Measurements from ENCODE around the gene HPCAL1. TPM values are rescaled to one million over a fixed set of nuclear protein-coding genes. Genes with fewer than 3 reads are reported as not detected.

HPCAL1 gene
- total RNA-seq, 1 experiment from 2014 or later, result 35.1 TPM

GRCh38 chr2:10407841-10408648 lies 105.3 kb downstream of the HPCAL1 start:
- peak; percentile 77 for DNase-seq
- intact Hi-C loops (cut with micrococcal nuclease; ENCODE audit: unreplicated experiment), result loop anchor here (5.0 kb wide), 2 partner anchors 106 to 281 kb away; partner anchors contain the start of gene HPCAL1
- H3K27me3 Mint-ChIP-seq (ENCODE audit: unreplicated experiment), result no peaks in the 10 kb centered on the region
- peak overlapping the region; percentile 91 for H3K27ac Mint-ChIP-seq (ENCODE audit: unreplicated experiment)
- peaks cover 36% of the 10 kb centered on the region for H3K36me3 Mint-ChIP-seq (ENCODE audit: insufficient read depth, unreplicated experiment)
- BruUV-seq (replicated peaks), result no TSS peak
- no peaks in the 10 kb centered on the region for H3K9me3 Mint-ChIP-seq (ENCODE audit: low read depth, unreplicated experiment)
- CTCF ChIA-PET, result interaction anchor here (0.6 to 4.0 kb wide), 23 partner anchors 12 to 336 kb away, joined by 3 to 41 read pairs (median 5); partner anchors contain the start of gene HPCAL1
- H3K4me1 Mint-ChIP-seq (ENCODE audit: low read depth, unreplicated experiment), result peaks cover 55% of the 10 kb centered on the region
- no peak for TF ChIP-seq CTCF (IDR thresholded peaks at IDR 0.05; ENCODE audit: unreplicated experiment)
- H3K4me3 Mint-ChIP-seq (ENCODE audit: low read depth, unreplicated experiment), result peak overlapping the region; percentile 61

GRCh38 chr2:10408649-10409579 lies 106.2 kb downstream of the HPCAL1 start:
- Mint-ChIP-seq H3K4me3 (ENCODE audit: low read depth, unreplicated experiment) (peak overlapping the region; percentile 61), H3K4me1 (ENCODE audit: low read depth, unreplicated experiment) (peaks cover 60% of the 10 kb centered on the region), H3K9me3 (ENCODE audit: low read depth, unreplicated experiment) (no peaks in the 10 kb centered on the region), H3K36me3 (ENCODE audit: insufficient read depth, unreplicated experiment) (peaks cover 36% of the 10 kb centered on the region), H3K27me3 (ENCODE audit: unreplicated experiment) (no peaks in the 10 kb centered on the region), H3K27ac (ENCODE audit: unreplicated experiment) (peak overlapping the region; percentile 91)
- BruUV-seq (replicated peaks), result TSS peak; percentile 88
- DNase-seq, result peak; percentile 91
- TF ChIP-seq CTCF (IDR thresholded peaks at IDR 0.05; ENCODE audit: unreplicated experiment), result peak; percentile 93
- intact Hi-C loops (cut with micrococcal nuclease; ENCODE audit: unreplicated experiment), result loop anchor here (1.0 to 5.0 kb wide), 4 partner anchors 53 to 282 kb away; partner anchors contain the start of gene HPCAL1
- CTCF ChIA-PET, result interaction anchor here (0.6 to 4.0 kb wide), 31 partner anchors 11 to 336 kb away, joined by 3 to 41 read pairs (median 5); partner anchors contain the start of gene HPCAL1

GRCh38 chr2:10410001-10410822 lies 107.5 kb downstream of the HPCAL1 start:
- no peak for TF ChIP-seq CTCF (IDR thresholded peaks at IDR 0.05; ENCODE audit: unreplicated experiment)
- H3K4me1 Mint-ChIP-seq (ENCODE audit: low read depth, unreplicated experiment), result peaks cover 65% of the 10 kb centered on the region
- intact Hi-C loops (cut with micrococcal nuclease; ENCODE audit: unreplicated experiment), result no loop called here
- H3K27ac Mint-ChIP-seq (ENCODE audit: unreplicated experiment), result no peak overlapping the region
- no peaks in the 10 kb centered on the region for H3K9me3 Mint-ChIP-seq (ENCODE audit: low read depth, unreplicated experiment)
- no peak overlapping the region for H3K4me3 Mint-ChIP-seq (ENCODE audit: low read depth, unreplicated experiment)
- CTCF ChIA-PET, result interaction anchor here (0.7 to 4.0 kb wide), 8 partner anchors 22 to 315 kb away, joined by 4 to 41 read pairs (median 9); partner anchors contain the start of gene HPCAL1
- DNase-seq, result no peak
- peaks cover 36% of the 10 kb centered on the region for H3K36me3 Mint-ChIP-seq (ENCODE audit: insufficient read depth, unreplicated experiment)
- BruUV-seq (replicated peaks), result no TSS peak
- no peaks in the 10 kb centered on the region for H3K27me3 Mint-ChIP-seq (ENCODE audit: unreplicated experiment)
